H1 (cell line): Measurements from ENCODE around the gene MARK4. TPM values are rescaled to one million over a fixed set of nuclear protein-coding genes. Genes with fewer than 3 reads are reported as not detected.

ENCODE experiments used
- CTCF ChIA-PET: fragments of 300-600 bp; sonication (Branson Sonifier 250); formaldehyde crosslinking; loops from one replicate; lab custom pipeline; 2021; ENCODE audit not compliant: partially characterized antibody; lab: Charles Lee
- POLR2A ChIA-PET: fragments of 300-600 bp; sonication (Branson Sonifier 250); formaldehyde crosslinking; loops from one replicate; lab custom pipeline; 2021; ENCODE audit warnings: inconsistent platforms; ENCODE audit not compliant: partially characterized antibody; lab: Charles Lee
- DNase-seq, 2 experiments: peaks; one replicate each; pipeline versions ENCODE4 v3.0.0 to v3.0.0-alpha.2; 2010 to 2022; ENCODE audit warnings: low spot score in 2 of 2, low read depth in 1 of 2, mixed read lengths in 1 of 2
- FAIRE-seq: peaks from 2 replicates; lab custom pipeline; 2011; peaks lifted over from hg19 to GRCh38; lab: Jason Lieb, UNC
- H2AFZ ChIP-seq: 2 replicates; pipeline ENCODE4 v1.8.1; 2012; ENCODE audit warnings: low read length, inconsistent platforms
- H2AK5ac ChIP-seq: 2 replicates; pipeline ENCODE4 v1.6.1; 2013; ENCODE audit warnings: low read depth, low read length
- H2BK120ac ChIP-seq: replicated peaks from 2 replicates; pipeline ENCODE3; 2013; ENCODE audit warnings: low read depth, low read length, inconsistent platforms
- H2BK12ac ChIP-seq: 2 replicates; pipeline ENCODE4 v1.6.1; 2013; ENCODE audit warnings: low read depth, low read length
- H2BK15ac ChIP-seq: 2 replicates; pipeline ENCODE4 v1.6.1; 2013; ENCODE audit warnings: low read length
- H2BK20ac ChIP-seq: 2 replicates; pipeline ENCODE4 v1.6.1; 2013; ENCODE audit warnings: low read length
- H2BK5ac ChIP-seq: 2 replicates; pipeline ENCODE4 v1.6.1; 2013; ENCODE audit warnings: low read depth, low read length
- H3K14ac ChIP-seq: 2 replicates; pipeline ENCODE4 v1.6.1; 2013; ENCODE audit warnings: inconsistent platforms; ENCODE audit not compliant: insufficient read length
- H3K18ac ChIP-seq: 2 replicates; pipeline ENCODE4 v1.6.1; 2013; ENCODE audit warnings: low read length; ENCODE audit errors: extremely low read depth
- H3K23ac ChIP-seq: 2 replicates; pipeline ENCODE4 v1.6.1; 2013; ENCODE audit warnings: inconsistent platforms; ENCODE audit not compliant: insufficient read length
- H3K23me2 ChIP-seq: 2 replicates; pipeline ENCODE4 v1.6.1; 2013; ENCODE audit warnings: low read depth, low read length
- H3K27ac ChIP-seq: 2 replicates; pipeline ENCODE4 v1.6.1; 2011; ENCODE audit warnings: low read depth, low read length, inconsistent platforms
- H3K27me3 ChIP-seq, 4 experiments: replicated peaks in 1 of 4; 1 replicate in 1 of 4; 2 replicates in 3 of 4; pipeline versions ENCODE4 v1.6.1 to v1.8.1; 2011 to 2013; ENCODE audit warnings: low read length in 3 of 4, mild to moderate bottlenecking in 3 of 4, inconsistent platforms in 2 of 4, mixed read lengths in 2 of 4, moderate library complexity in 1 of 4; ENCODE audit not compliant: control insufficient read depth in 3 of 4, insufficient read depth in 3 of 4; ENCODE audit errors: extremely low read depth in 1 of 4
- H3K36me3 ChIP-seq, 4 experiments: 2 replicates each; pipeline versions ENCODE4 v1.6.1 to v1.8.1; 2011 to 2013; ENCODE audit warnings: mild to moderate bottlenecking in 4 of 4, low read length in 3 of 4, moderate library complexity in 2 of 4, control low read depth in 1 of 4, inconsistent platforms in 1 of 4; ENCODE audit not compliant: insufficient read depth in 4 of 4, control insufficient read depth in 2 of 4
- H3K4ac ChIP-seq: replicated peaks from 2 replicates; pipeline ENCODE3; 2013; ENCODE audit warnings: low read length, low read depth, mixed read lengths, inconsistent platforms; ENCODE audit not compliant: insufficient read length
- H3K4me1 ChIP-seq, 4 experiments: replicated peaks in 1 of 4; 1 replicate in 1 of 4; 2 replicates in 3 of 4; pipeline versions ENCODE4 v1.6.1 to v1.8.1; 2011 to 2013; ENCODE audit warnings: low read length in 3 of 4, inconsistent platforms in 2 of 4, mixed read lengths in 1 of 4; ENCODE audit not compliant: insufficient read depth in 4 of 4, control insufficient read depth in 3 of 4
- H3K4me2 ChIP-seq, 2 experiments: 2 replicates each; pipeline versions ENCODE4 v1.6.1 to v1.8.1; 2011 to 2013; ENCODE audit warnings: low read depth in 2 of 2, low read length in 2 of 2, control low read depth in 1 of 2, inconsistent platforms in 1 of 2, mild to moderate bottlenecking in 1 of 2; ENCODE audit not compliant: insufficient read depth in 1 of 2
- H3K4me3 ChIP-seq, 4 experiments: fragments of 200-600, 300-600 bp in 1 of 4; sonication (generic), shearing (Covaris generic), sonication (Bioruptor Twin) in 1 of 4; 2 replicates each; pipeline versions ENCODE4 v1.5.1 to v1.8.1; 2011 to 2016; ENCODE audit warnings: low read length in 4 of 4, low read depth in 3 of 4, control low read depth in 2 of 4, inconsistent platforms in 2 of 4, mild to moderate bottlenecking in 2 of 4, mixed read lengths in 1 of 4, moderate library complexity in 1 of 4; ENCODE audit not compliant: insufficient read depth in 2 of 4; ENCODE audit errors: extremely low read depth in 1 of 4
- H3K56ac ChIP-seq: replicated peaks from 2 replicates; pipeline ENCODE3; 2013; ENCODE audit warnings: low read depth, mild to moderate bottlenecking, mixed read lengths, low read length, inconsistent platforms; ENCODE audit not compliant: insufficient read length
- H3K79me1 ChIP-seq: 2 replicates; pipeline ENCODE4 v1.6.1; 2013; ENCODE audit warnings: low read depth, low read length, control low read depth
- H3K79me2 ChIP-seq, 2 experiments: 2 replicates each; pipeline versions ENCODE4 v1.6.1 to v1.8.1; 2012 to 2013; ENCODE audit warnings: low read length in 2 of 2, mild to moderate bottlenecking in 2 of 2, inconsistent platforms in 1 of 2; ENCODE audit not compliant: insufficient read depth in 2 of 2, control insufficient read depth in 1 of 2
- H3K9ac ChIP-seq, 4 experiments: replicated peaks in 1 of 4; 1 replicate in 1 of 4; 2 replicates in 3 of 4; pipeline versions ENCODE4 v1.6.1 to v1.8.1; 2011 to 2013; ENCODE audit warnings: low read depth in 3 of 4, low read length in 3 of 4, control low read depth in 2 of 4, mild to moderate bottlenecking in 2 of 4, moderate library complexity in 2 of 4, inconsistent platforms in 1 of 4; ENCODE audit errors: extremely low read depth in 1 of 4
- H3K9me3 ChIP-seq, 2 experiments: 2 replicates each; pipeline versions ENCODE4 v1.6.1 to v1.8.1; 2012 to 2013; ENCODE audit warnings: mild to moderate bottlenecking in 2 of 2, moderate library complexity in 2 of 2, control low read depth in 1 of 2, inconsistent platforms in 1 of 2, low read depth in 1 of 2, low read length in 1 of 2, mixed read lengths in 1 of 2; ENCODE audit not compliant: insufficient read depth in 2 of 2
- H4K20me1 ChIP-seq, 2 experiments: replicated peaks in 1 of 2; 2 replicates each; pipeline versions ENCODE3 to v1.8.1; 2011 to 2013; ENCODE audit warnings: inconsistent platforms in 2 of 2, low read length in 2 of 2, mild to moderate bottlenecking in 1 of 2; ENCODE audit not compliant: insufficient read depth in 2 of 2, control insufficient read depth in 1 of 2
- H4K5ac ChIP-seq: 2 replicates; pipeline ENCODE4 v1.6.1; 2013; ENCODE audit warnings: low read length, low read depth, mixed read lengths, inconsistent platforms; ENCODE audit not compliant: insufficient read length
- H4K8ac ChIP-seq: 2 replicates; pipeline ENCODE4 v1.8.0; 2013; ENCODE audit warnings: mild to moderate bottlenecking, moderate library complexity, low read length, inconsistent platforms; ENCODE audit not compliant: insufficient read depth; ENCODE audit errors: extremely low read depth
- H4K91ac ChIP-seq: replicated peaks from 2 replicates; pipeline ENCODE3; 2013; ENCODE audit warnings: low read length, mixed read lengths, inconsistent platforms; ENCODE audit not compliant: insufficient read length
- MAFK ChIP-seq: IDR thresholded peaks from 2 replicates; pipeline ENCODE4 v1.6.1; 2012; ENCODE audit warnings: low read depth, mild to moderate bottlenecking, improper control_type of control experiment, low read length
- NRF1 ChIP-seq: IDR thresholded peaks from 2 replicates; pipeline ENCODE4 v1.6.1; 2011; ENCODE audit warnings: mild to moderate bottlenecking, low read depth, low read length, improper control_type of control experiment
- SP1 ChIP-seq: IDR thresholded peaks from 2 replicates; pipeline ENCODE4 v1.6.1; 2011; ENCODE audit warnings: low read depth, low read length
- WGBS, 2 experiments: shearing (Covaris generic) in 1 of 2; methylation state at CpG; one replicate each; pipeline versions ENCODE4 v1.1.6 to v1.1.7; 2013 to 2015; ENCODE audit warnings: low lambda C conversion rate in 2 of 2, mixed read lengths in 2 of 2, inconsistent platforms in 1 of 2, low coverage in 1 of 2, missing lambda C conversion rate in 1 of 2; ENCODE audit not compliant: insufficient replicate concordance in 2 of 2, insufficient coverage in 1 of 2, insufficient read length in 1 of 2; ENCODE audit errors: extremely low coverage in 1 of 2, missing lambda C conversion rate in 1 of 2; 5-methylcytosine and 5-hydroxymethylcytosine counted together
- polyA plus RNA-seq, 7 experiments: library from polyadenylated mRNA; depleted of rRNA in 3 of 7; stranded (reverse) in 5 of 7; unstranded in 2 of 7; fragments of >200 nt in 5 of 7; fragments of 200-250 nt in 2 of 7; gene quantifications; 1 replicate in 5 of 7; 2 replicates in 1 of 7; 4 replicates in 1 of 7; pipeline versions ENCODE4 v1.2.1 to v1.2.3, GENCODE V29; 2011 to 2013; ENCODE audit warnings: missing spikeins in 2 of 7, mixed read lengths in 2 of 7
- total RNA-seq: library from RNA; stranded (reverse); fragmentation: NEBNext Ultra II Directional; extraction: Animal tissue kit (Norgen Biotek cat#: 25700); gene quantifications from 2 replicates; pipeline ENCODE4 v1.2.1, GENCODE V29; 2021

Gene MARK4
- total and polyA plus RNA-seq, 2 of the 8 experiments (the other 6 are each of a cell fraction or from before 2014, with no cell fraction given): 12.3 to 49.8 TPM

GRCh38 chr19:45283443-45284033 lies 32.5 kb downstream of the MARK4 start:
- Histone ChIP-seq H3K4ac (no peak overlapping the region), H4K91ac (no peak overlapping the region), H2BK5ac (no peak overlapping the region), H2BK15ac (no peak overlapping the region), H3K79me2 (no peaks in the 10 kb centered on the region), H3K9ac (no peak overlapping the region), H3K27me3 (no peaks in the 10 kb centered on the region), H3K9me3 (no peaks in the 10 kb centered on the region), H2AFZ (no peak overlapping the region), H3K23ac (no peak overlapping the region), H3K23me2 (no peaks in the 10 kb centered on the region), H2BK120ac (no peak overlapping the region), H3K18ac (no peak overlapping the region), H3K79me1 (no peaks in the 10 kb centered on the region), H3K4me3 (no peak overlapping the region), H3K14ac (no peak overlapping the region), H3K56ac (no peak overlapping the region), H2BK12ac (no peak overlapping the region), H3K4me2 (no peak overlapping the region), H3K4me1 (no peaks in the 10 kb centered on the region), H3K27ac (no peak overlapping the region), H4K8ac (no peak overlapping the region), H4K5ac (no peak overlapping the region), H3K36me3 (peaks cover 2 to 15% (median 7%) of the 10 kb centered on the region in 4 experiments; a peak in 5 of 8 replicates), H2BK20ac (no peak overlapping the region), H2AK5ac (no peak overlapping the region), H4K20me1 (no peaks in the 10 kb centered on the region)
- ChIA-PET POLR2A (no interaction called here), CTCF (interaction anchor here (0.8 to 1.5 kb wide), 3 partner anchors 55 to 459 kb away, joined by 3 to 4 read pairs (median 3); no protein-coding TSS in a partner anchor)
- DNase-seq (no peak), FAIRE-seq (no peak)
- TF ChIP-seq MAFK: 0 out of 2 replicates have a peak, but pooled peaks have one; percentile 6
- no peak for TF ChIP-seq SP1
- TF ChIP-seq NRF1: no peak
- WGBS, 2 experiments: 67% methylated on average over 7 of the region's 7 CpGs; no CpG with 5 or more reads in 1 of the 2 experiments
